Astrocyte of the cerebellum (primary cell): Measurements from ENCODE around the gene UROC1.

Experiments
- DNase-seq: peaks from one replicate; pipeline ENCODE4 v3.0.0-alpha.2; 2011; ENCODE audit warnings: low read depth
- H3K4me3 ChIP-seq: 2 replicates; pipeline ENCODE4 v1.5.1; 2011; ENCODE audit warnings: mild to moderate bottlenecking, low read depth, low read length, moderate library complexity
- in situ Hi-C: cut with HindIII; loops from 2 replicates; pipeline ENCODE4 v1.10.0; 2017; ENCODE audit warnings: low sequenced_read_pairs
- TF ChIP-seq, protein P1 (sequence below): IDR thresholded peaks from 2 replicates; pipeline ENCODE4 v1.5.1; 2012; ENCODE audit warnings: low read length, low read depth, moderate library complexity, mild to moderate bottlenecking; ENCODE audit errors: missing control alignments

UROC1 gene

DNA sequence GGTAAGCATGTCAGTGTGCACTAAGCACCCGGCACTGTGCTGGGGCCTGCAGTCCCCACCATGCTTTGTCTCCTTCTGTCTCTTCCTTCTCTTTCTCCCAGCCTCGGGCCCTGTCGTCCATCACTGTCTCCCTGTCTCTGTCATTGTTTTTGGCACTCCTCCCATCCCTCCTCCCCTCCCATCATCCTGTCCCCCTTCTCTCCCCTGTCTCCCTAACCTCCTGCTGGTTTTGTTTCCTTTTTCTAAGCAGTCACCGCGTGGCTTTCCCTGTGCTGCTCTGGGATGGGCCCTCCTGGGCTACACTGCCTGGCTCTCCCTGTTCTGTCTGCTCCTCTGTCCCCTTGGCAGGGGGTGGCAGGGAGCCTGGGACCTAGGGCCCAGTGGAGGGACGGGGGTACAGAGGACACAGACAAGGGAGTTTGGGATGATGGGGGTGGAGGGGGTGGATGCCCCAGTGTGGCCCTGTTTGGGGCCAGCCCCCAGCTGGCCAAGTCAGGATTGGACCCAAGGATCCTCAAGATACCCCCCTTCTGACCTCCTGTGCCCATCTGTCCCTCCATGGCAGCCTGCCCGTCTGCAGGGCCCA lies 12.1 kb upstream of the UROC1 start:
- no peak overlapping the region for H3K4me3 ChIP-seq
- no peak for DNase-seq
- TF ChIP-seq, protein P1, sequence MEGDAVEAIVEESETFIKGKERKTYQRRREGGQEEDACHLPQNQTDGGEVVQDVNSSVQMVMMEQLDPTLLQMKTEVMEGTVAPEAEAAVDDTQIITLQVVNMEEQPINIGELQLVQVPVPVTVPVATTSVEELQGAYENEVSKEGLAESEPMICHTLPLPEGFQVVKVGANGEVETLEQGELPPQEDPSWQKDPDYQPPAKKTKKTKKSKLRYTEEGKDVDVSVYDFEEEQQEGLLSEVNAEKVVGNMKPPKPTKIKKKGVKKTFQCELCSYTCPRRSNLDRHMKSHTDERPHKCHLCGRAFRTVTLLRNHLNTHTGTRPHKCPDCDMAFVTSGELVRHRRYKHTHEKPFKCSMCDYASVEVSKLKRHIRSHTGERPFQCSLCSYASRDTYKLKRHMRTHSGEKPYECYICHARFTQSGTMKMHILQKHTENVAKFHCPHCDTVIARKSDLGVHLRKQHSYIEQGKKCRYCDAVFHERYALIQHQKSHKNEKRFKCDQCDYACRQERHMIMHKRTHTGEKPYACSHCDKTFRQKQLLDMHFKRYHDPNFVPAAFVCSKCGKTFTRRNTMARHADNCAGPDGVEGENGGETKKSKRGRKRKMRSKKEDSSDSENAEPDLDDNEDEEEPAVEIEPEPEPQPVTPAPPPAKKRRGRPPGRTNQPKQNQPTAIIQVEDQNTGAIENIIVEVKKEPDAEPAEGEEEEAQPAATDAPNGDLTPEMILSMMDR = no peak
- in situ Hi-C loops = loop anchor here (10.0 kb wide), 2 partner anchors 145 to 925 kb away; no protein-coding TSS in a partner anchor

- TF ChIP-seq, protein P1 = no peak
- no peak overlapping the region for H3K4me3 ChIP-seq
- in situ Hi-C loops = loop anchor here (10.0 kb wide), 2 partner anchors 146 to 926 kb away; no protein-coding TSS in a partner anchor
- no peak for DNase-seq
These were observed 11.4 kb upstream of the UROC1 start for GRCh38 chr3:126528800-126529541.

- TF ChIP-seq, protein P1 = no peak
- in situ Hi-C loops = loop anchor here (10.0 kb wide), 2 partner anchors 146 to 926 kb away; no protein-coding TSS in a partner anchor
- no peak overlapping the region for H3K4me3 ChIP-seq
- no peak for DNase-seq
These were observed 10.8 kb upstream of the UROC1 start for GRCh38 chr3:126528419-126528799.

DNA sequence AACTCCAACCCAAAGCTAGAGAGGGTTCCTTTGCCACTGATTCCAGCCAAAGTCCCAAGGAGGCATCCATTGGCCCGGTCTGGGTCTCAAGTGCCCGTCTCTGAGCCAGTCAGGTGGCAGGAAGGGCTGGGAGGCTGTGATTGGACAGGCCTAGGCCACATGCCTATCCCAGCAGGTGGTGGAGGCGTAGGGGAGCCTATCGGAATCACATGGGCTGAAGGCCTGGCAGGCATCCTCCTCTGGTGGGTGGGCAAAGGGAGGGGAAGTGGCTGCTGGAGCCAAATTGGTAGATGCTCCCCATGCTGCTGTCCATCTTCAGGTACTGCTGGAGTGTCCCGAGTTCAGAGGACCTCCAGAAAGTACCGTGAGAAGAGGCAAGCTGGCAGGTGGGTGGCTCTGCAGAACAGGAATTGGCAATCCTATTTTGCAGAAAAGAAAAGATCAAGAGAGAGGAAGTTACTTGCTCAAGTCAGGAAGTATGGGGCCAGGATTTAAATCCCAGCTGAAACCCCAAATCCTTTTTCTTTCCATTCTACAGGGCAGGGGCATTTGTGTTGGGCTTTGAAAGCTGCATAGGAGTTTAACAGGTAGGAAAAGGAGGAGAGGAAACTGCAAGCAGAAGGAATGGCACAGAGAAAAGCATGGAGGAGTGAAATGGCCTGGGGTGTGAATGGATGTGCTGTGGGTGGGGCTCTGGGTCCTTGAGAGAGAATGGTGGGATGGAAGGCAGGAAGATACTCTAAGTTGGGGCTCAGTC lies 10.1 kb upstream of the UROC1 start:
- no peak overlapping the region for H3K4me3 ChIP-seq
- in situ Hi-C loops = loop anchor here (10.0 kb wide), 2 partner anchors 147 to 927 kb away; no protein-coding TSS in a partner anchor
- DNase-seq = no peak
- TF ChIP-seq, protein P1 = no peak

DNA sequence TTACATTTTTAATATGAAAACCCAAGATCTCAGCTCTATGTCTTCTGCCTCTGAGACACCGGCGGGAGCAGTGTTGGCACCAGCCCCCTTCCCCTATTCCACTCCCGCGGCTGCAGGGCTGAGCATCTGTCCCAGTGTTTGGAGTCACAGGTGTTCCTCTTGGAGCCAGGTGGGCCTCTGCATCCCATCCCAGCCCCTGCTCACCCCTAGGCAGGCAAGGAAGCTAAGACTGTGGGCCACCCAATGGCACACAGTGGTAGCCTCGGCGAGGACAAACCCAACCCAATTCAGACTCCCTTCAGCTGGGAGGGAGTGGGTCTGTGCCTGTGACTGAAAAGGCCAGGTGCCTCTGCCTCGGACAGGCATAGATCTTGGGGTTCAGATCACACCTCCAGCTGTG lies 9.4 kb upstream of the UROC1 start:
- in situ Hi-C loops = loop anchor here (10.0 kb wide), 2 partner anchors 148 to 928 kb away; no protein-coding TSS in a partner anchor
- DNase-seq = no peak
- H3K4me3 ChIP-seq = no peak overlapping the region
- TF ChIP-seq, protein P1 = no peak

DNA sequence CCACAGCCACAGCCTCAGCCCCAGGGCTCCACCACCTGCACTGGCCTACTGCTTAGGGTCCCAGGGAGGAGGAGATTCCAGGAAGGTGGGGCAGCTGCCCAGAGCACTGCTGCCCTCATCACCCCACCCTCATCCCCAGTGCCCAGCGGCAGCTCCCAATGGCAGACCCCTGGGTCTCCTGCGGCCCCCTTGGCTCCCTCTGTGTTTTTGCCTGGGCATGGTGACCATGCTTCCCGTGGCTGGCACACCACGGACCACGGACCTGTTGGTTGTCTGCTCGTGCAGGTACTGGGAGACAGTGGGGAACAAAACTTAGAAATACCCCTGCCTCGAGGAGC lies 9.1 kb upstream of the UROC1 start:
- H3K4me3 ChIP-seq = no peak overlapping the region
- DNase-seq = no peak
- TF ChIP-seq, protein P1 = no peak
- in situ Hi-C loops = loop anchor here (10.0 kb wide), 2 partner anchors 148 to 928 kb away; no protein-coding TSS in a partner anchor
